Measurements from ENCODE around the gene SEMA3F.

SEMA3F gene

GRCh38 chr3:50164481-50164880, 9.4 kb downstream of the SEMA3F start:
- TF ChIP-seq EZH2 (IDR thresholded peaks at IDR 0.05) (no peak), POLR2AphosphoS5 (IDR thresholded peaks at IDR 0.05; ENCODE audit: borderline replicate concordance, low read depth, low read length) (no peak), FOXP2 (optimal IDR thresholded peaks at IDR 0.05; ENCODE audit: control extremely low read depth, extremely low read length, insufficient read depth) (no peak)
- no peaks in the 10 kb centered on the region for H3K9me3 ChIP-seq (ENCODE audit: low read depth, low read length)
- no peak overlapping the region for H3K4me3 ChIP-seq
- no peak overlapping the region for H3K9ac ChIP-seq (ENCODE audit: insufficient read length)
- no peaks in the 10 kb centered on the region for H3K36me3 ChIP-seq (ENCODE audit: insufficient read depth, low read length)
- no peak overlapping the region for H3K27ac ChIP-seq
- no peak for DNase-seq (ENCODE audit: low read depth, low spot score)

GRCh38 chr3:50164984-50165909, 10.1 kb downstream of the SEMA3F start:
- Histone ChIP-seq H3K9me3 (ENCODE audit: low read depth, low read length) (no peaks in the 10 kb centered on the region), H3K27ac (no peak overlapping the region), H3K4me3 (no peak overlapping the region), H3K36me3 (ENCODE audit: insufficient read depth, low read length) (no peaks in the 10 kb centered on the region), H3K9ac (ENCODE audit: insufficient read length) (no peak overlapping the region)
- no peak for DNase-seq (ENCODE audit: low read depth, low spot score)
- no peak for TF ChIP-seq POLR2AphosphoS5 (IDR thresholded peaks at IDR 0.05; ENCODE audit: borderline replicate concordance, low read depth, low read length)
- TF ChIP-seq EZH2 (IDR thresholded peaks at IDR 0.05) = no peak
- TF ChIP-seq FOXP2 (optimal IDR thresholded peaks at IDR 0.05; ENCODE audit: control extremely low read depth, extremely low read length, insufficient read depth) = no peak

GRCh38 chr3:50165910-50166538, 10.9 kb downstream of the SEMA3F start:
- TF ChIP-seq FOXP2 (optimal IDR thresholded peaks at IDR 0.05; ENCODE audit: control extremely low read depth, extremely low read length, insufficient read depth) (no peak), EZH2 (IDR thresholded peaks at IDR 0.05) (no peak), POLR2AphosphoS5 (IDR thresholded peaks at IDR 0.05; ENCODE audit: borderline replicate concordance, low read depth, low read length) (no peak)
- no peaks in the 10 kb centered on the region for H3K9me3 ChIP-seq (ENCODE audit: low read depth, low read length)
- no peak overlapping the region for H3K9ac ChIP-seq (ENCODE audit: insufficient read length)
- no peaks in the 10 kb centered on the region for H3K36me3 ChIP-seq (ENCODE audit: insufficient read depth, low read length)
- no peak overlapping the region for H3K27ac ChIP-seq
- H3K4me3 ChIP-seq = no peak overlapping the region
- no peak for DNase-seq (ENCODE audit: low read depth, low spot score)

- DNase-seq (ENCODE audit: low read depth, low spot score) = no peak
- no peaks in the 10 kb centered on the region for H3K9me3 ChIP-seq (ENCODE audit: low read depth, low read length)
- TF ChIP-seq EZH2 (IDR thresholded peaks at IDR 0.05) (no peak), POLR2AphosphoS5 (IDR thresholded peaks at IDR 0.05; ENCODE audit: borderline replicate concordance, low read depth, low read length) (no peak), FOXP2 (optimal IDR thresholded peaks at IDR 0.05; ENCODE audit: control extremely low read depth, extremely low read length, insufficient read depth) (no peak)
- H3K9ac ChIP-seq (ENCODE audit: insufficient read length) = no peak overlapping the region
- no peak overlapping the region for H3K27ac ChIP-seq
- no peak overlapping the region for H3K4me3 ChIP-seq
- no peaks in the 10 kb centered on the region for H3K36me3 ChIP-seq (ENCODE audit: insufficient read depth, low read length)
Observed at GRCh38 chr3:50166620-50167019, 11.5 kb downstream of the SEMA3F start.

GRCh38 chr3:50167069-50167840, 12.1 kb downstream of the SEMA3F start:
- H3K36me3 ChIP-seq (ENCODE audit: insufficient read depth, low read length) = no peaks in the 10 kb centered on the region
- H3K9ac ChIP-seq (ENCODE audit: insufficient read length) = no peak overlapping the region
- H3K27ac ChIP-seq = no peak overlapping the region
- DNase-seq (ENCODE audit: low read depth, low spot score) = no peak
- no peak overlapping the region for H3K4me3 ChIP-seq
- no peak for TF ChIP-seq FOXP2 (optimal IDR thresholded peaks at IDR 0.05; ENCODE audit: control extremely low read depth, extremely low read length, insufficient read depth)
- no peaks in the 10 kb centered on the region for H3K9me3 ChIP-seq (ENCODE audit: low read depth, low read length)

DNA sequence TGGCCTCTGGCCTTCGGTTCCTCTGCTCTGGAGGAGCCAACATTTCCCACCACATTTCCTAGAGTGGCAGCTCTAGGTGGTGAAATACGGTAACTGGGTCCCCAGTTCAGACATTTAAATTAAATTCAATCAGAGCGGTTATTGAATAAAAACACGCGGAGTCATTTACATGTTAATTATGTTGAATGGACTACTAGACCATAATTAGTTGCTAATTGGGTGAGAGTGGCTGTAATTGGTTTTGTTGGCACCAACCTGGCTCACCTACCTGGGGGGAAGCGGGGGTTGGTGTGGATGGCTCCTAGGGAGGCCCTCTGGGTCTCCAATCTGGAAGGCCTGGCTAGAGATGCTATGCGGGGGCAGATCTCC, 12.7 kb downstream of the SEMA3F start:
- H3K9me3 ChIP-seq (ENCODE audit: low read depth, low read length) = no peaks in the 10 kb centered on the region
- no peaks in the 10 kb centered on the region for H3K36me3 ChIP-seq (ENCODE audit: insufficient read depth, low read length)
- no peak overlapping the region for H3K4me3 ChIP-seq
- DNase-seq (ENCODE audit: low read depth, low spot score) = no peak
- no peak overlapping the region for H3K27ac ChIP-seq
- H3K9ac ChIP-seq (ENCODE audit: insufficient read length) = no peak overlapping the region
- TF ChIP-seq POLR2AphosphoS5 (IDR thresholded peaks at IDR 0.05; ENCODE audit: borderline replicate concordance, low read depth, low read length) (no peak), FOXP2 (optimal IDR thresholded peaks at IDR 0.05; ENCODE audit: control extremely low read depth, extremely low read length, insufficient read depth) (no peak), EZH2 (IDR thresholded peaks at IDR 0.05) (no peak)

GRCh38 chr3:50168388-50168787, 13.3 kb downstream of the SEMA3F start:
- H3K9ac ChIP-seq (ENCODE audit: insufficient read length) = no peak overlapping the region
- no peak overlapping the region for H3K4me3 ChIP-seq
- DNase-seq (ENCODE audit: low read depth, low spot score) = no peak
- no peaks in the 10 kb centered on the region for H3K36me3 ChIP-seq (ENCODE audit: insufficient read depth, low read length)
- no peaks in the 10 kb centered on the region for H3K9me3 ChIP-seq (ENCODE audit: low read depth, low read length)
- no peak for TF ChIP-seq EZH2 (IDR thresholded peaks at IDR 0.05)
- TF ChIP-seq POLR2AphosphoS5 (IDR thresholded peaks at IDR 0.05; ENCODE audit: borderline replicate concordance, low read depth, low read length) = no peak
- no peak for TF ChIP-seq FOXP2 (optimal IDR thresholded peaks at IDR 0.05; ENCODE audit: control extremely low read depth, extremely low read length, insufficient read depth)
- H3K27ac ChIP-seq = no peak overlapping the region

GRCh38 chr3:50168791-50169190, 13.7 kb downstream of the SEMA3F start:
- no peak for TF ChIP-seq POLR2AphosphoS5 (IDR thresholded peaks at IDR 0.05; ENCODE audit: borderline replicate concordance, low read depth, low read length)
- TF ChIP-seq EZH2 (IDR thresholded peaks at IDR 0.05) = no peak
- no peak for TF ChIP-seq FOXP2 (optimal IDR thresholded peaks at IDR 0.05; ENCODE audit: control extremely low read depth, extremely low read length, insufficient read depth)
- Histone ChIP-seq H3K9ac (ENCODE audit: insufficient read length) (no peak overlapping the region), H3K36me3 (ENCODE audit: insufficient read depth, low read length) (no peaks in the 10 kb centered on the region), H3K9me3 (ENCODE audit: low read depth, low read length) (no peaks in the 10 kb centered on the region), H3K4me3 (no peak overlapping the region), H3K27ac (no peak overlapping the region)
- no peak for DNase-seq (ENCODE audit: low read depth, low spot score)

All from SK-N-MC (cell line).